H1 (cell line): ENCODE measurements around the gene HNF4A. TPM values are rescaled to one million over a fixed set of nuclear protein-coding genes. Genes with fewer than 3 reads are reported as not detected.

ENCODE experiments used
- FOSL1 ChIP-seq: IDR thresholded peaks from 2 replicates; pipeline ENCODE4 v1.6.1; 2011; ENCODE audit warnings: mild to moderate bottlenecking, low read depth, low read length, moderate library complexity; ENCODE audit not compliant: insufficient read depth
- GTF2F1 ChIP-seq: IDR thresholded peaks from 2 replicates; pipeline ENCODE4 v1.6.1; 2012; ENCODE audit warnings: low read depth, low read length, improper control_type of control experiment, borderline replicate concordance
- POU5F1 ChIP-seq: IDR thresholded peaks from 2 replicates; pipeline ENCODE4 v1.6.1; 2011; ENCODE audit warnings: low read depth, mild to moderate bottlenecking, low read length, moderate library complexity
- polyA plus RNA-seq, 7 experiments: library from polyadenylated mRNA; depleted of rRNA in 3 of 7; stranded (reverse) in 5 of 7; unstranded in 2 of 7; fragments of >200 nt in 5 of 7; fragments of 200-250 nt in 2 of 7; gene quantifications; 1 replicate in 5 of 7; 2 replicates in 1 of 7; 4 replicates in 1 of 7; pipeline versions ENCODE4 v1.2.1 to v1.2.3, GENCODE V29; 2011 to 2013; ENCODE audit warnings: missing spikeins in 2 of 7, mixed read lengths in 2 of 7
- total RNA-seq: library from RNA; stranded (reverse); fragmentation: NEBNext Ultra II Directional; extraction: Animal tissue kit (Norgen Biotek cat#: 25700); gene quantifications from 2 replicates; pipeline ENCODE4 v1.2.1, GENCODE V29; 2021
- TF ChIP-seq, protein P1 (sequence below): fragments of 300-600 bp; sonication (generic); IDR thresholded peaks from 2 replicates; pipeline ENCODE4 v1.7.1; 2012; ENCODE audit warnings: low read length, moderate library complexity, mild to moderate bottlenecking, inconsistent platforms; ENCODE audit not compliant: insufficient replicate concordance

HNF4A gene
- total and polyA plus RNA-seq, 2 of the 8 experiments (the other 6 are each of a cell fraction or from before 2014, with no cell fraction given) = 0.03 TPM; not detected in 1

- TF ChIP-seq, protein P1, sequence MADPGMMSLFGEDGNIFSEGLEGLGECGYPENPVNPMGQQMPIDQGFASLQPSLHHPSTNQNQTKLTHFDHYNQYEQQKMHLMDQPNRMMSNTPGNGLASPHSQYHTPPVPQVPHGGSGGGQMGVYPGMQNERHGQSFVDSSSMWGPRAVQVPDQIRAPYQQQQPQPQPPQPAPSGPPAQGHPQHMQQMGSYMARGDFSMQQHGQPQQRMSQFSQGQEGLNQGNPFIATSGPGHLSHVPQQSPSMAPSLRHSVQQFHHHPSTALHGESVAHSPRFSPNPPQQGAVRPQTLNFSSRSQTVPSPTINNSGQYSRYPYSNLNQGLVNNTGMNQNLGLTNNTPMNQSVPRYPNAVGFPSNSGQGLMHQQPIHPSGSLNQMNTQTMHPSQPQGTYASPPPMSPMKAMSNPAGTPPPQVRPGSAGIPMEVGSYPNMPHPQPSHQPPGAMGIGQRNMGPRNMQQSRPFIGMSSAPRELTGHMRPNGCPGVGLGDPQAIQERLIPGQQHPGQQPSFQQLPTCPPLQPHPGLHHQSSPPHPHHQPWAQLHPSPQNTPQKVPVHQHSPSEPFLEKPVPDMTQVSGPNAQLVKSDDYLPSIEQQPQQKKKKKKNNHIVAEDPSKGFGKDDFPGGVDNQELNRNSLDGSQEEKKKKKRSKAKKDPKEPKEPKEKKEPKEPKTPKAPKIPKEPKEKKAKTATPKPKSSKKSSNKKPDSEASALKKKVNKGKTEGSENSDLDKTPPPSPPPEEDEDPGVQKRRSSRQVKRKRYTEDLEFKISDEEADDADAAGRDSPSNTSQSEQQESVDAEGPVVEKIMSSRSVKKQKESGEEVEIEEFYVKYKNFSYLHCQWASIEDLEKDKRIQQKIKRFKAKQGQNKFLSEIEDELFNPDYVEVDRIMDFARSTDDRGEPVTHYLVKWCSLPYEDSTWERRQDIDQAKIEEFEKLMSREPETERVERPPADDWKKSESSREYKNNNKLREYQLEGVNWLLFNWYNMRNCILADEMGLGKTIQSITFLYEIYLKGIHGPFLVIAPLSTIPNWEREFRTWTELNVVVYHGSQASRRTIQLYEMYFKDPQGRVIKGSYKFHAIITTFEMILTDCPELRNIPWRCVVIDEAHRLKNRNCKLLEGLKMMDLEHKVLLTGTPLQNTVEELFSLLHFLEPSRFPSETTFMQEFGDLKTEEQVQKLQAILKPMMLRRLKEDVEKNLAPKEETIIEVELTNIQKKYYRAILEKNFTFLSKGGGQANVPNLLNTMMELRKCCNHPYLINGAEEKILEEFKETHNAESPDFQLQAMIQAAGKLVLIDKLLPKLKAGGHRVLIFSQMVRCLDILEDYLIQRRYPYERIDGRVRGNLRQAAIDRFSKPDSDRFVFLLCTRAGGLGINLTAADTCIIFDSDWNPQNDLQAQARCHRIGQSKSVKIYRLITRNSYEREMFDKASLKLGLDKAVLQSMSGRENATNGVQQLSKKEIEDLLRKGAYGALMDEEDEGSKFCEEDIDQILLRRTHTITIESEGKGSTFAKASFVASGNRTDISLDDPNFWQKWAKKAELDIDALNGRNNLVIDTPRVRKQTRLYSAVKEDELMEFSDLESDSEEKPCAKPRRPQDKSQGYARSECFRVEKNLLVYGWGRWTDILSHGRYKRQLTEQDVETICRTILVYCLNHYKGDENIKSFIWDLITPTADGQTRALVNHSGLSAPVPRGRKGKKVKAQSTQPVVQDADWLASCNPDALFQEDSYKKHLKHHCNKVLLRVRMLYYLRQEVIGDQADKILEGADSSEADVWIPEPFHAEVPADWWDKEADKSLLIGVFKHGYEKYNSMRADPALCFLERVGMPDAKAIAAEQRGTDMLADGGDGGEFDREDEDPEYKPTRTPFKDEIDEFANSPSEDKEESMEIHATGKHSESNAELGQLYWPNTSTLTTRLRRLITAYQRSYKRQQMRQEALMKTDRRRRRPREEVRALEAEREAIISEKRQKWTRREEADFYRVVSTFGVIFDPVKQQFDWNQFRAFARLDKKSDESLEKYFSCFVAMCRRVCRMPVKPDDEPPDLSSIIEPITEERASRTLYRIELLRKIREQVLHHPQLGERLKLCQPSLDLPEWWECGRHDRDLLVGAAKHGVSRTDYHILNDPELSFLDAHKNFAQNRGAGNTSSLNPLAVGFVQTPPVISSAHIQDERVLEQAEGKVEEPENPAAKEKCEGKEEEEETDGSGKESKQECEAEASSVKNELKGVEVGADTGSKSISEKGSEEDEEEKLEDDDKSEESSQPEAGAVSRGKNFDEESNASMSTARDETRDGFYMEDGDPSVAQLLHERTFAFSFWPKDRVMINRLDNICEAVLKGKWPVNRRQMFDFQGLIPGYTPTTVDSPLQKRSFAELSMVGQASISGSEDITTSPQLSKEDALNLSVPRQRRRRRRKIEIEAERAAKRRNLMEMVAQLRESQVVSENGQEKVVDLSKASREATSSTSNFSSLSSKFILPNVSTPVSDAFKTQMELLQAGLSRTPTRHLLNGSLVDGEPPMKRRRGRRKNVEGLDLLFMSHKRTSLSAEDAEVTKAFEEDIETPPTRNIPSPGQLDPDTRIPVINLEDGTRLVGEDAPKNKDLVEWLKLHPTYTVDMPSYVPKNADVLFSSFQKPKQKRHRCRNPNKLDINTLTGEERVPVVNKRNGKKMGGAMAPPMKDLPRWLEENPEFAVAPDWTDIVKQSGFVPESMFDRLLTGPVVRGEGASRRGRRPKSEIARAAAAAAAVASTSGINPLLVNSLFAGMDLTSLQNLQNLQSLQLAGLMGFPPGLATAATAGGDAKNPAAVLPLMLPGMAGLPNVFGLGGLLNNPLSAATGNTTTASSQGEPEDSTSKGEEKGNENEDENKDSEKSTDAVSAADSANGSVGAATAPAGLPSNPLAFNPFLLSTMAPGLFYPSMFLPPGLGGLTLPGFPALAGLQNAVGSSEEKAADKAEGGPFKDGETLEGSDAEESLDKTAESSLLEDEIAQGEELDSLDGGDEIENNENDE = no peak
- no peak for TF ChIP-seq GTF2F1
- TF ChIP-seq FOSL1 = no peak
- TF ChIP-seq POU5F1 = no peak
These were observed 68.6 kb downstream of the HNF4A start (continued) for GRCh38 chr20:44424039-44424495.
